Cardiac septum (tissue), 1 donor: ENCODE data around the gene EPO. TPM values are rescaled to one million over a fixed set of nuclear protein-coding genes. Genes with fewer than 3 reads are reported as not detected.

Source experiments
- DNase-seq: peaks from one replicate; pipeline ENCODE4 v3.0.0-alpha.2; 2020; ENCODE audit warnings: low spot score
- intact Hi-C: fragments of 100-400 bp; cut with DNase I; formaldehyde crosslinking; loops from one replicate; pipeline ENCODE4 v1.14.0; 2022
- long read RNA-seq: library from polyadenylated mRNA; unstranded; transcript quantifications from one replicate; pipeline ENCODE4 v2.0.0, GENCODE V29; 2021
- total RNA-seq: library from RNA; stranded (reverse); fragmentation: NEBNext Ultra II Directional; extraction: Animal tissue kit (Norgen Biotek cat#: 25700); gene quantifications from one replicate; pipeline ENCODE4 v1.2.1, GENCODE V29; 2021
- donor health status: DM: no; HTN: no; CAD: no.

EPO gene
- not detected for total RNA-seq
- long read RNA-seq: 0 reads

DNA sequence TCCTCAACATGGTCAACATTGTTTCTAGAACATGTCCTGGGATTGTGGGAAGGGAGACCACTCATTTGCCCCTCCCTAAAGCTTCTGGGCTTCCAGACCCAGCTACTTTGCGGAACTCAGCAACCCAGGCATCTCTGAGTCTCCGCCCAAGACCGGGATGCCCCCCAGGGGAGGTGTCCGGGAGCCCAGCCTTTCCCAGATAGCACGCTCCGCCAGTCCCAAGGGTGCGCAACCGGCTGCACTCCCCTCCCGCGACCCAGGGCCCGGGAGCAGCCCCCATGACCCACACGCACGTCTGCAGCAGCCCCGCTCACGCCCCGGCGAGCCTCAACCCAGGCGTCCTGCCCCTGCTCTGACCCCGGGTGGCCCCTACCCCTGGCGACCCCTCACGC, at the start of gene EPO:
EPO (plus strand) TSS at position 190 of the 392 bp plus-strand sequence. CDS start 513 bp downstream, outside the sequence.
- intact Hi-C loops: loop anchor here (5.0 kb wide), 1 partner anchor 253 kb away; no protein-coding TSS in a partner anchor
- DNase-seq: no peak

DNA sequence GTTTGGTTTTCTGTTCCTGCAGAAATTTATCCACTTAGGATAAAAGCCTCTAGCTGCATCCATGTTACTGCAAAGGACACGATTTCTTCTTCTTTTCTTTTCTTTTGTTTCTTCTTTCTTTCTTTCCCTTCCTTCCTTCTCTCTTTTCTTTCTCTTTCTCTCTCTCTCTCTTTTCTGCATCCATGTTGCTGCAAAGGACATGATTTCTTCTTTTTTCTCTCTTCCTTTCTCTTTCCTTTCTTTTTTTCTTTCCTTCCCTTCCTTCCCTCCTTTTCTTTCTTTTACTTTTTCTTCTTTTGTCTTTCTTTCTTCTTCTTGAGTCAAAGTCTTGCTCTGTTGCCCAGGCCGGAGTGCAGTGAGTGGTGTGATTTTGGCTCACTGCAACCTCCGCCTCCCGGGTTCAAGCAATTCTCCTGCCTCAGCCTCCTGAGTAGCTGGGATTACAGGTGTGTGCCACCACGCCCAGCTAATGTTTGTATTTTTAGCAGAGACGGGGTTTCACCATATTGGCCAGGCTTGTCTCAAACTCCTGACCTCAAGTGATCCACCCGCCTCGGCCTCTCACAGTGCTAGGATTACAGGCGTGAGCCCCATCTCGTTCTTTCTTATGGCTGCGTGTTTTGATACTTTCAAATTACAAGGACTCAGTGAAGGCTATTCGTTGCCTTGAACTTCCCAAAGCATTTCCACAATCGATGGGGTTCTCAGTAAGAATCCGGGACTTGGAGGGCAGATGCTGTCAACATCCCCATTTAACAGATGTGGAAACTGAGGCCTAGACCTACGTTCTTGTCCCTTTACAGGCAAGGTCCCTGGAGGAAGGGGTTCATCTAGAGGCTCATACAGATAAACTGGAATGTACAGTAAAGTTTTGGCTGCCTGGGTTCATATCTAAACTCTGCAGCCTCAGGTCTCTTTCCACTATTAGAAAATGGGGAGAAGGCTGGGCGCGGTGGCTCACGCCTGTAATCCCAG, 48.6 kb upstream of the EPO start:
- intact Hi-C loops: loop anchor here (2.0 to 5.0 kb wide), 3 partner anchors 36 to 84 kb away; partner anchors contain the start of genes FBXO24, LRCH4, MOSPD3 and POP7

DNA sequence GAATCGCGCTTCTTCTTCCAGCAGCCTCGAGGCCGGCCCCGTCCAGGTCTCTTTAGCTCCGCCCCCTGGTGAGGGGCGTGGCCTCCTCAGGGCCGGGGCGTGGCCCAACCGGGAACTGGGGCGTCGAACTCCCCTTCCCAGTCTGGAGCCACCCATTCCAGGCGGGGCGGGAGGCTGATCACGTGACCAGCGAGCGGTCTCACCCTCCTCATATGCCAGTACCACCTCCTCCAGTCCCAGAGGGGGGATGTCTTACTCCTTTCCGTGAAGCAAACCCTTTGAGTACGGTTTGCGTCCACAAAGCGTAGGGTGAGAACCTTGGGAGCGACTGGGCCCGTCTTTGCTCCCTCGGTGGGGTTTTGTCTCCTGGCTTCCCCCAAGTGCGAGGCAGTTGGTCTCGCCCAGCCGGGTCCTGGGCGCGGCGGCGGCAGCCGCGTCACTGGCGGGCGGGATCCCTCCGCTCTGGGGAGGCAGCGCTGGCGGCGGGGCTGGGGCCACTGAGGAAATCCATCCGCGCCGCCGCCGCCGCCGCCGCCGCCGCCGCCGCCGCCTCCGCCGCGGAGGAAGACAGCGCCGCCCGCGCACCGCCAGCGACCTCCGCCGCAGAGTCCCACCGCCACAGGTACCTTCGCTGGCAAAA, 46.8 kb upstream of the EPO start, which contains the start of gene GNB2:
GNB2 (plus strand) TSS at position 439 of the 640 bp plus-strand sequence. CDS start 2,526 bp downstream, outside the sequence.
- intact Hi-C loops: loop anchor here (2.0 to 5.0 kb wide), 3 partner anchors 34 to 86 kb away; partner anchors contain the start of genes FBXO24, LRCH4, MOSPD3 and POP7

More for the DNA sequence above, 48.6 kb upstream of the EPO start:
- DNase-seq: no peak

DNA sequence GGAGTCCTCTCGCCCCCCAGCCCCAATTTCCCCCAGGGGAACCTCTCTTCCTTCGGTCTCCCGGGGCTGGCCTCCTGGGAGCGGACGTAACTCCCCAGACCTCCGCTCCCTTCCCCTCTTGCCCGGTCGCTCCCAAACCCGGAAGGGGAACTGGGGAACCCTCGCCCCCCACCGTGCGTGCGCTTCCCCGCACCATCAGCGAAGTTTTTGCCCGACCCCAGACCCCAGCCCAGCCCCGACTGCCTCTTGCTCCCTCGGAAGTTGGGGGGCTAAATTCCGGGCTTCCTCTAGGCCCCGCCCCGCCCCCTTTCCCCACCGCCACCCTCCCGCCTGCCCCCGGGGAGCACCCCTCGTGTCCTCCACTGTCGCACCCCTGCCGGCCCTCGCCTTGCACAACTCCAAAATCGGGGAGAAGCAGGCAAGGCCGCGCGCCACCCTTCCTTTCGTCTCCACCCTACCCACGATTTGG, 46.3 kb upstream of the EPO start:
- intact Hi-C loops: loop anchor here (2.0 to 5.0 kb wide), 4 partner anchors 19 to 87 kb away; partner anchors contain the start of genes FBXO24, LRCH4, MOSPD3 and POP7
- DNase-seq: no peak

More for the DNA sequence above, 46.8 kb upstream of the EPO start, which contains the start of gene GNB2:
- DNase-seq: peak; percentile 100

DNA sequence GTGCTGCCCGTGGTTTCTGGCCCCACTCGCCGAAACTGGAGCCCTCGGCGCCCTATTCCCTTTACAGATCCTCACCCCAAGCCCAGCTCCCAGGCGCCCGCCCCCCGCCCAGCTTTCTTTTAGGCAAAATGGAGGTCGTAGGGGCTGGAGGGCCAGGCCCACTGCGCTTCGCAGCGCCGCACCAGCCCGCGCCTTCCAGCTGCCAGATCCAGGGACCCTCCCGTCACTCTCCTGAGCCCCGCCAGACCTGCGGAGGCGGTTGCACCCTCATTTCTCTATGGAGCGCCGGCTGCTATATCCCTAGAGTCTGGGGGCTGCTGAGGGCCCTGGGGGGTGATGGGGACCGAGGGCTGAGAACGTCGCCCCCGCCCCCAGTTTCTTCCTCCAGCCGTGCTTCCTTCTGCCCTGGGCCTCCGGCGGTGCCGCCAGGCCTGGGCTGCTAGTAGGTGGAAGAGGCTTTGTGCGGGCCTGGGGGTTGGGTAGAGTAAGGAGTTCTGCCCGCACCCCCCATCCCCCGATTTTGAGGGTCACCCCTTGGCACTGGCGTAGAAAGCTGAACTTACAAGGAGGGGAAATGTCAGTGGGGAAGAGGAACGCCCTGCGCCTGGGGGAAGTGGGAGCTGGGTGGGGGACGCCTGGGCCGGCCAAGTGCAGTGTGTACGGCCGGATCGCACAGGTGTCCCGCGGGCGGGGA, 45.7 kb upstream of the EPO start:
- intact Hi-C loops: loop anchor here (2.0 to 5.0 kb wide), 3 partner anchors 18 to 87 kb away; partner anchors contain the start of genes FBXO24, LRCH4 and POP7
- no peak for DNase-seq

DNA sequence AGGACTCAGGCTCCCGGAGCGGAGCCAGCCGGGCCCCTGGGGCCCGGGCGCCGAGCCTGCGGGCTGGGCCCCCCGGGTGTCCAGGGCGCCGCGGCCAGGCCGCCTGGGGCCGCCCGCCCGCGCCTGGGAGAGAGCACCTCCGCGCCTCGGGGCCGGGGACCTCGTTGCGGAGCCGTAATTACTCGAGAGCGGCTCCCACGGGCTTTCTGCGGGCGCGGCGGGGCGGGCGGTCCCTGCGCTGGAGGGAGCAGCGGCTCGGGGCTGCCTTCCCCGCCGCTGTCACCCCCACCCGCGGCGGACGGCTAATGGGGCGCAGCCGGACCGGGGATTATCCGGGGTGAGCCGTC, 45.2 kb upstream of the EPO start:
- DNase-seq: no peak
- intact Hi-C loops: loop anchor here (2.0 kb wide), 1 partner anchor 18 kb away; no protein-coding TSS in a partner anchor

DNA sequence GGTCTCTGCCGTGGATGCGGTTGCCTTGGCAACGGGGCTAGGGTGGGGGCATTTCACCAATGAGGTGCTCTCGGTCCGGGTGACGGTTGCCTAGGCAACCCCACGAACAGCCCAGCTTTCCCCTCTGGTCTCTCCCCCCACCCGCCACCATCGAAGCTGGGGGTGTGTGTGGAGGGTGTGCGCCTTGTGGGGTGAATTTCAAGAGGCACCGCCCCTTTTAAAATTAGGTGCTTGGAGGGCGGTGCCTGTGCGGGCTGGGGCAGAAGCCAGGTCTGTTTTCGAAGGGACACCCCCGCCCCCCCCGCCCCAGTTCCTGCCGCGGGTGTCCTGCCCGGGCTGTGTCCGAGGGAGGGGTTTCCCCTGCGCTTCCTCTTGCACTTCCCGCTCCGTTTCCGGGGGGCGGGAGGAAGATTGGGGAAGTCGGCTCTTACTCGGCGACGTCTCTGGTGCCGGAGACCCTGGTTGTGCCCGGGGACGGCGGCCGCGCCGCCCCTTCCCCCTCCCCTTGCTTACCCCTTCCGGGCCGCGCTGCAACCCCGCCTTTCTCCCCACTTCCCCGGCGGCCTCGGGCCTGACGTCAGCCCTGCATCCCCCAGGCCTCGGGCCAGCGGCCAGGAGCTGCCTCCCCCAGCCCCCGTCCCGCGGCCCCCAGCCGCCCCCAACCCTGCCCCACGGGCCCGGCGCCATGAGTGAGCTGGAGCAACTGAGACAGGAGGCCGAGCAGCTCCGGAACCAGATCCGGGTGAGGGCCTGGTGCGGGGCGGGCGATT, 44.5 kb upstream of the EPO start:
- intact Hi-C loops: loop anchor here (2.0 kb wide), 1 partner anchor 17 kb away; no protein-coding TSS in a partner anchor

DNA sequence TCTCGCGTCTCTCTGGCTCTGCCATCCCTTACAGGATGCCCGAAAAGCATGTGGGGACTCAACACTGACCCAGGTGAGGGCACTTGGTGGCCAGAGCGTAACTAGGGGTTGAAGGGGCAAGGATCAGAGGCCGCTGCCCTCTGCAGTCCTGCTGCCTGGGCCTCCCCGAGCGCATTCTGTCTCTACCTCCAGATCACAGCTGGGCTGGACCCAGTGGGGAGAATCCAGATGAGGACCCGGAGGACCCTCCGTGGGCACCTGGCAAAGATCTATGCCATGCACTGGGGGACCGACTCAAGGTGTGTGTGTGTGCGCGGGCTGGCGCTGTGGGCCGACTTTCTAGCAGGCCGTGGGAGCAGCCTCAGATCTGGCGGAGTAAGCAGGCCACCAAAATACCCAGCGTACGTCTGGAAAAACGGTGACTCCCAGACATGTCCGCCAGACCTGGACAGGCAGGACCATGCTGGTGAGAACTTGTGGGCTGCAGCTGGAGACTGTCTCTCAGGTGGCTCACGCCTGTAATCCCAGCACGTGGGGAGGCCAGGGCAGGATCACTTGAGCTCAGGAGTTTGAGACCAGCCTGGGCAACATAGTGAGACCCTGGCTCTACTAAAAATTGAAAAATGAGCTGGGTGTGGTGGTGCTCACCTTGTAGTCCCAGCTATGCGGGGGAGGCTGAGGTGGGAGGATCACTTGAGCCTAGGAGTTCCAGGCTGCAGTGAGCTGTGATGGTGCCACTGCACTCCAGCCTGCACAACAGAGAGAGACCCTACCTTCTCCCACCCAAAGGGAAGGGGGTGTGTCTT, 43.6 kb upstream of the EPO start:
- intact Hi-C loops: no loop called here
- no peak for DNase-seq

More for the DNA sequence above, 44.5 kb upstream of the EPO start:
- DNase-seq: peak; percentile 96

DNA sequence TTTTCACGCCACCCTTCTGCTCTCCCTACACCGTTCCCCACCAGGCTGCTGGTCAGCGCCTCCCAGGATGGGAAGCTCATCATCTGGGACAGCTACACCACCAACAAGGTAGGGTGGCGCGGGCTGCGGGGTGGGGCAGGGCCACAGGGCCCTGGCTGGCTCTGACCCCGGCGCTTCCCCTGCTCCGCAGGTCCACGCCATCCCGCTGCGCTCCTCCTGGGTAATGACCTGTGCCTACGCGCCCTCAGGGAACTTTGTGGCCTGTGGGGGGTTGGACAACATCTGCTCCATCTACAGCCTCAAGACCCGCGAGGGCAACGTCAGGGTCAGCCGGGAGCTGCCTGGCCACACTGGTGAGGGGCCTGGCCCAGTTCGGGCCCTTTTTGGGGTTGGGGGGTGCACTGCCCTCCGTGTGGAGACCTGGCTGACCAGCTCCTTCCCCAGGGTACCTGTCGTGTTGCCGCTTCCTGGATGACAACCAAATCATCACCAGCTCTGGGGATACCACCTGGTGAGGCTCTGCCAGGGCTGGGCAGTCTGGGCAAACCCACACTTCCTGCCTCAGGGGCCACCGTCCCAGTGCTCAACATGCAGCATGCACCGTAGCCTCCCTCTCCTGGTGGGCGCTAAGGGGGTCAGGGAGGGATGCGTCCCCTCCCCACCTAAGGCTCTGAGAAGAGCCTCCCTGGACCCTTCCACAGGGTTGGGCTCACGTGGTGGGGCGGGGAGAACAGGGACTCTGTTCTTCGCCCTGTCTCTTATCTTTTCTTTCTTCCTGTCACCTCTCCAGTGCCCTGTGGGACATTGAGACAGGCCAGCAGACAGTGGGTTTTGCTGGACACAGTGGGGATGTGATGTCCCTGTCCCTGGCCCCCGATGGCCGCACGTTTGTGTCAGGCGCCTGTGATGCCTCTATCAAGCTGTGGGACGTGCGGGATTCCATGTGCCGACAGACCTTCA, 42.7 kb upstream of the EPO start:
- DNase-seq: no peak
- intact Hi-C loops: no loop called here

DNA sequence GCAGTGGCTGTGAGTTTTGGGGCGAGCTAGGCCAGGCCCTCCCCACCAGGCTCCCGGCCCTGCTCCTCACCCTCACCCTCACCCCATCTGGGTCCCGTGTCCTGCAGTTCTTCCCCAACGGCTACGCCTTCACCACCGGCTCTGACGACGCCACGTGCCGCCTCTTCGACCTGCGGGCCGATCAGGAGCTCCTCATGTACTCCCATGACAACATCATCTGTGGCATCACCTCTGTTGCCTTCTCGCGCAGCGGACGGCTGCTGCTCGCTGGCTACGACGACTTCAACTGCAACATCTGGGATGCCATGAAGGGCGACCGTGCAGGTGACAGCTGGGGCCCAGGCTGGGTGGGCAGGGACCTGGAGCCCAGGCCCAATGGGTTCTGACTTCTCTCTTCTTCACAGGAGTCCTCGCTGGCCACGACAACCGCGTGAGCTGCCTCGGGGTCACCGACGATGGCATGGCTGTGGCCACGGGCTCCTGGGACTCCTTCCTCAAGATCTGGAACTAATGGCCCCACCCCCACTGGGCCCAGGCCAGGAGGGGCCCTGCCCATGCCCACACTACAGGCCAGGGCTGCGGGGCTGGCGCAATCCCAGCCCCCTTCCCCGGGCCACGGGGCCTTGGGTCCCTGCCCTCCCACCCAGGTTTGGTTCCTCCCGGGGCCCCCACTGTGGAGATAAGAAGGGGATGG, 41.8 kb upstream of the EPO start:
- intact Hi-C loops: no loop called here
- no peak for DNase-seq

DNA sequence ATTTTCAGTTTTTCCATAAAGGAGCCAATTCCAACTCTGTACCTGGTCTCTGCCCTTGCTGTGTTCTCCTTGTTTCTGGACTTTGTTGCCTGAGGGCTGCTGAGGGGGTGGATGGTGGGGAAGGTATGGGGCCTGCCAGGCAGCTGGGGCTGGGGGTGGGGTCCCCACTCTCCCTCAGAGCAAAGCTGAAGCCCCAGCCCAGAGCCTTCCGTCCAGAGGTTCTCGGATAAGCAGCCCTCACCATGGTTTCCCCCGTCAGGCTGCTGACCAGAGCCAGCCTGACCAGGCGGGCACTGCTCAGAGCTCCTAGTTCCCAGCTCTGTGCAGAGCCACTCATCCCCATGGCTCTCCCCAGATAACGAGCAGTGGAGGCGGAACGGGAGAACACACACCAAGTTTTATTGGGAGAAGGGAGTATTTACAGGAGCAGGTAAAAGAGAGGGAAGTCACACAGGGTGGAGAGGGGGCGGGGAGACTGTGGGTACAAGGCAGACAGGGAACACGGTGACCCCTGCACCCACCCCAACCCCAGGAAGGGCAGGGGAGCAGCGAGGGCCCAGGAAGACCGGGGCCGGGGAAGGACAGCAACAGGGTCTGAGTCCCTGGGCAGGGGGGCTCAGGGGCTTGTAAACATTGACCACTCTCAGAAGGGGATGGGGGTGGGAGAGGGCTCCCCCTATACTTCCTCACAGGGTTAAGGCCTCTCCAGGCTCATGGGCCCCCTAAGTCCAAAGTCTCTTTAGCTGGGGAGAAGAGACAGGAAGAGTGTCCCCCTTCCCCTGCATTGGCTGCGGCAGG, 40.9 kb upstream of the EPO start:
- intact Hi-C loops: no loop called here
- DNase-seq: no peak

DNA sequence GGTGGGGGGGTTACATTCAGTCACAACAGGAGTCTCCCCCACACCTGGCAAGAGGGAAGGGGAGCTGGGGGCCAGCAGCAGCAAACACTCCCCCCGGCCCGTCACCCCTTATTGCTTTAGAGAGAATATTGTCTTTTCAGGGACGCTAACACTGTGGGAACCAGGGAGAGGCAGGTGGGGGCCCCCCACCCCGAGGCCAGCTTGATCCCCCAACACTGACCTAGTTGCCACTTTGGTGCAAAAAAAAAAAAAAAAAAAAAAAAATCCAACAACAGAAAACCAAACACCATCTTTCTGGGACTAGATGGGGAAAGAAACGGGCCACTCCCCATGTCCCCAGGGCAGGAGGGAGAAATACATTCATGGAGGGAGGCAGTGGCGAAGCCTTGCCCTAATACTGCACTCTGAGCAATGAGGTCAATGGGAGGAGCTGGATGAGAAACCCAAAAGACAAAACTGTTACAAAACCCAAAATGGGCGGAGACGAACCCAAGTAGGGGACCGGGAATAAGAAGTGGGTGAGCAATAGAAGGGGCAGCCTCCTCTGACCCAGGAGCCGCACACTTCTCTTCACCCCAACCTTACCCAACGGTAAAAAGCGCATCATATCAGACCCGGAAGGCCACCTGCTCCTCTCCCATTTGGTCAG, 40.2 kb upstream of the EPO start:
- intact Hi-C loops: no loop called here

DNA sequence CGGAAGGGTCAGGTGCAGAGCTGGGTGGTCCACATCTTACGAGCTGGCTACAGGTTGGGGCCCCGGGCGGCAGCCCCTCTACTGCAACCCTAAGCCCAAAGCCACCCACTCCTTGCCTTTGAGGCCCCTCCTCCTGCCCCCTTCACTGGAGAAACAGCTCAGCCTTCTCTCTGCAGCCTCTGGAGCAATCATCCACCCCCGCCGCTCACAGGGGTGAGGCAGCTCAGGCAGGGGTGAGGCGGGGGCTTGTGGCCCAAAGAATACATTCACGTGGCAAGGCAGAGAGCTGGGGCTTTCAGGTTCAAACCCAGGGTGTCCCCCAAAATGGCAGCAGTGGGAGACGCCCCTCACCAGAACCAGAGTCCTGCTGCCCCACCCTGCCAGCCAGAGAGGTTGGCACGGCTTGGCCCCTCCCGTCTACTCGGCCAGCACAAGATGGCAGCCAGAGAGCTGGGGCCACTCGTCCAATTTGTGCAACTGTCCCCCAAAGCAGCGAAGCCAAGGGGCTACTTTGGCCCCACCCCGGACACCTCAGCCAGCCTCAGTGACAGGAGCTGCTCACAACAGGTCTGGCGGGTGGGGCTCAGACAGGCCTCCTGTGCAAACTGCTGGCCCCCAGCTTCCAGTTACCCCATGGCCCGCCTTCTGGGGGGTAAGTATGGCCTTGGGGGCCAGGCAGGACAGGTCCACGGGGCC, 39.5 kb upstream of the EPO start:
- DNase-seq: no peak
- intact Hi-C loops: no loop called here

More for the DNA sequence above, 40.2 kb upstream of the EPO start:
- no peak for DNase-seq
